Right ventricle myocardium superior (tissue), 1 donor: ENCODE results near the gene TTC32. TPM values are rescaled to one million over a fixed set of nuclear protein-coding genes. Genes with fewer than 3 reads are reported as not detected.

Source experiments
- ATAC-seq: fragments of 200-7000 bp; cut with Tn5 transposase; one replicate; pipeline ENCODE4 v1.9.1; 2020; ENCODE audit warnings: mild to moderate bottlenecking; ENCODE audit not compliant: poor library complexity
- DNase-seq: peaks from one replicate; pipeline ENCODE4 v3.0.0-alpha.2; 2020
- intact Hi-C: fragments of 100-400 bp; cut with DNase I; formaldehyde crosslinking; loops from one replicate; pipeline ENCODE4 v1.11.2; 2022
- total RNA-seq: library from RNA; stranded (reverse); fragmentation: NEBNext Ultra II Directional; extraction: Animal tissue kit (Norgen Biotek cat#: 25700); gene quantifications from one replicate; pipeline ENCODE4 v1.2.1, GENCODE V29; 2021
- donor health status: DM: no; HTN: yes; CAD: no; lungs with severe emphysema.

The TTC32 gene
- total RNA-seq, 1 donor from 2014 or later, result 3.3 TPM

- intact Hi-C loops, result loop anchor here (5.0 to 10.0 kb wide), 4 partner anchors 505 to 1475 kb away; partner anchors contain the start of gene OSR1
- ATAC-seq, result peak; percentile 61
- peak; percentile 71 for DNase-seq
Measured at GRCh38 chr2:19860022-19860421, 41.8 kb downstream of the TTC32 start.

- intact Hi-C loops, result no loop called here
- DNase-seq, result no peak
- no peak for ATAC-seq
Measured at GRCh38 chr2:19859565-19859964, 42.2 kb downstream of the TTC32 start.

GRCh38 chr2:19857806-19858205 is 44.0 kb downstream of the TTC32 start:
- no peak for ATAC-seq
- intact Hi-C loops, result no loop called here

GRCh38 chr2:19857100-19857499 is 44.7 kb downstream of the TTC32 start:
- no peak for ATAC-seq
- intact Hi-C loops, result no loop called here
- no peak for DNase-seq

More at GRCh38 chr2:19857806-19858205, 44.0 kb downstream of the TTC32 start:
- no peak for DNase-seq

GRCh38 chr2:19855542-19856431 is 46.0 kb downstream of the TTC32 start:
- intact Hi-C loops, result no loop called here
- DNase-seq (no peak), ATAC-seq (peak; percentile 17)

- intact Hi-C loops, result no loop called here
- ATAC-seq (no peak), DNase-seq (no peak)
Measured at GRCh38 chr2:19854596-19855541, 46.9 kb downstream of the TTC32 start.

GRCh38 chr2:19851116-19851695 is 50.6 kb downstream of the TTC32 start:
- ATAC-seq (no peak), DNase-seq (no peak)
- intact Hi-C loops, result no loop called here

- ATAC-seq (no peak), DNase-seq (no peak)
- intact Hi-C loops, result no loop called here
Measured at GRCh38 chr2:19850056-19851050, 51.4 kb downstream of the TTC32 start.

GRCh38 chr2:19848952-19849351 is 52.8 kb downstream of the TTC32 start:
- intact Hi-C loops, result no loop called here
- ATAC-seq (no peak), DNase-seq (no peak)

GRCh38 chr2:19848029-19848750 is 53.6 kb downstream of the TTC32 start:
- DNase-seq (no peak), ATAC-seq (no peak)
- intact Hi-C loops, result no loop called here

GRCh38 chr2:19847486-19847885 is 54.3 kb downstream of the TTC32 start:
- intact Hi-C loops, result no loop called here

More at GRCh38 chr2:19847486-19847885, 54.3 kb downstream of the TTC32 start:
- no peak for DNase-seq
- ATAC-seq, result no peak

Other genes starting within 250 kb of the TTC32 start
- 4.2 TPM for gene WDR35, start 88.1 kb upstream of the TTC32 start, total RNA-seq
- gene MATN3, start 110.7 kb upstream of the TTC32 start, total RNA-seq, result 0.16 TPM
- gene LAPTM4A, start 149.6 kb upstream of the TTC32 start, total RNA-seq, result 217 TPM